T-helper 2 cell treated with Interferon-gamma antibody and Interleukin-4, amounts not matched to agents 5 μg/mL and 100 μg/mL, for 36 hours (primary cell): ENCODE results near the gene GANAB.
"Not testable (repeated sequence)": the region's sequence is repeated elsewhere in the genome, so short reads cannot be mapped to it uniquely, and the experiment has no call there.

ENCODE experiments used
- DNase-seq: peaks from one replicate; pipeline ENCODE4 v3.0.0; 2021; ENCODE audit warnings: low spot score
- H3K27ac Mint-ChIP-seq: one replicate; pipeline ENCODE4 v1.8.0; 2021; ENCODE audit warnings: mild to moderate bottlenecking, mixed read lengths
- H3K27me3 Mint-ChIP-seq: one replicate; pipeline ENCODE4 v1.8.0; 2021; ENCODE audit warnings: low read depth, mixed read lengths
- H3K36me3 Mint-ChIP-seq: one replicate; pipeline ENCODE4 v1.8.0; 2021; ENCODE audit warnings: low read depth, mixed read lengths
- H3K4me1 Mint-ChIP-seq: one replicate; pipeline ENCODE4 v1.8.0; 2021; ENCODE audit warnings: low read depth, mixed read lengths
- H3K4me3 Mint-ChIP-seq: one replicate; pipeline ENCODE4 v1.8.0; 2022; ENCODE audit warnings: mild to moderate bottlenecking, moderate library complexity, mixed read lengths
- H3K9me3 Mint-ChIP-seq: one replicate; pipeline ENCODE4 v1.8.0; 2021; ENCODE audit warnings: mixed read lengths

GANAB gene

GRCh38 chr11:62654297-62654696 lies 7.9 kb upstream of the GANAB start:
- Mint-ChIP-seq H3K4me3 (peak overlapping the region; percentile 46), H3K4me1 (peaks cover 14% of the 10 kb centered on the region), H3K36me3 (peaks cover 11% of the 10 kb centered on the region), H3K27me3 (no peaks in the 10 kb centered on the region), H3K27ac (no peak overlapping the region), H3K9me3 (no peaks in the 10 kb centered on the region)
- DNase-seq: no peak

- peaks cover 14% of the 10 kb centered on the region for H3K4me1 Mint-ChIP-seq
- H3K4me3 Mint-ChIP-seq: peak overlapping the region; percentile 95
- no peak for DNase-seq
- H3K27me3 Mint-ChIP-seq: no peaks in the 10 kb centered on the region
- no peaks in the 10 kb centered on the region for H3K9me3 Mint-ChIP-seq
- H3K27ac Mint-ChIP-seq: peak overlapping the region; percentile 95
- H3K36me3 Mint-ChIP-seq: peaks cover 15% of the 10 kb centered on the region
Measured at GRCh38 chr11:62652161-62653006, 6.0 kb upstream of the GANAB start.

- H3K36me3 Mint-ChIP-seq: peaks cover 26% of the 10 kb centered on the region
- H3K4me3 Mint-ChIP-seq, H3K27ac Mint-ChIP-seq, DNase-seq, H3K9me3 Mint-ChIP-seq, H3K27me3 Mint-ChIP-seq: not testable (repeated sequence)
- peaks cover 18% of the 10 kb centered on the region for H3K4me1 Mint-ChIP-seq
Measured at GRCh38 chr11:62650283-62650682, 3.9 kb upstream of the GANAB start.

GRCh38 chr11:62649486-62649885 lies 3.1 kb upstream of the GANAB start:
- H3K27ac Mint-ChIP-seq: no peak overlapping the region

GRCh38 chr11:62648967-62649364 lies 2.6 kb upstream of the GANAB start:
- Mint-ChIP-seq H3K36me3 (peaks cover 33% of the 10 kb centered on the region), H3K4me3 (no peak overlapping the region), H3K27me3 (no peaks in the 10 kb centered on the region), H3K9me3 (no peaks in the 10 kb centered on the region), H3K4me1 (peaks cover 17% of the 10 kb centered on the region), H3K27ac (no peak overlapping the region)
- DNase-seq: no peak

More at GRCh38 chr11:62649486-62649885, 3.1 kb upstream of the GANAB start:
- no peaks in the 10 kb centered on the region for H3K9me3 Mint-ChIP-seq
- no peak overlapping the region for H3K4me3 Mint-ChIP-seq
- H3K4me1 Mint-ChIP-seq: peaks cover 19% of the 10 kb centered on the region
- H3K27me3 Mint-ChIP-seq: no peaks in the 10 kb centered on the region
- peaks cover 29% of the 10 kb centered on the region for H3K36me3 Mint-ChIP-seq
- no peak for DNase-seq

GRCh38 chr11:62648185-62648966 lies 2.0 kb upstream of the GANAB start:
- H3K27ac Mint-ChIP-seq: no peak overlapping the region
- H3K9me3 Mint-ChIP-seq: no peaks in the 10 kb centered on the region
- DNase-seq: no peak
- peaks cover 14% of the 10 kb centered on the region for H3K4me1 Mint-ChIP-seq
- H3K36me3 Mint-ChIP-seq: peaks cover 32% of the 10 kb centered on the region
- H3K27me3 Mint-ChIP-seq: no peaks in the 10 kb centered on the region
- no peak overlapping the region for H3K4me3 Mint-ChIP-seq

GRCh38 chr11:62647609-62648005 lies 1.2 kb upstream of the GANAB start:
- no peak overlapping the region for H3K27ac Mint-ChIP-seq
- H3K36me3 Mint-ChIP-seq: peaks cover 34% of the 10 kb centered on the region
- no peak for DNase-seq
- no peaks in the 10 kb centered on the region for H3K27me3 Mint-ChIP-seq
- no peaks in the 10 kb centered on the region for H3K9me3 Mint-ChIP-seq
- no peak overlapping the region for H3K4me3 Mint-ChIP-seq
- peaks cover 15% of the 10 kb centered on the region for H3K4me1 Mint-ChIP-seq

- peak overlapping the region; percentile 97 for H3K27ac Mint-ChIP-seq
- DNase-seq: no peak
- H3K4me1 Mint-ChIP-seq: peaks cover 13% of the 10 kb centered on the region
- no peaks in the 10 kb centered on the region for H3K27me3 Mint-ChIP-seq
- no peaks in the 10 kb centered on the region for H3K9me3 Mint-ChIP-seq
- H3K4me3 Mint-ChIP-seq: peak overlapping the region; percentile 99
- H3K36me3 Mint-ChIP-seq: peaks cover 33% of the 10 kb centered on the region
Measured at GRCh38 chr11:62646825-62647608, 604 bp upstream of the GANAB start.

GRCh38 chr11:62645671-62645945 lies 805 bp downstream of the GANAB start:
- Mint-ChIP-seq H3K27me3 (no peaks in the 10 kb centered on the region), H3K9me3 (no peaks in the 10 kb centered on the region), H3K36me3 (peaks cover 36% of the 10 kb centered on the region), H3K27ac (peak overlapping the region; percentile 97), H3K4me1 (peaks cover 21% of the 10 kb centered on the region), H3K4me3 (peak overlapping the region; percentile 99)
- no peak for DNase-seq

GRCh38 chr11:62644220-62644619 lies 2.2 kb downstream of the GANAB start:
- H3K9me3 Mint-ChIP-seq: no peaks in the 10 kb centered on the region
- H3K27ac Mint-ChIP-seq: no peak overlapping the region
- DNase-seq: no peak
- peaks cover 37% of the 10 kb centered on the region for H3K36me3 Mint-ChIP-seq
- no peaks in the 10 kb centered on the region for H3K27me3 Mint-ChIP-seq
- peaks cover 28% of the 10 kb centered on the region for H3K4me1 Mint-ChIP-seq
- H3K4me3 Mint-ChIP-seq: peak overlapping the region; percentile 27

- H3K27me3 Mint-ChIP-seq: no peaks in the 10 kb centered on the region
- DNase-seq: no peak
- H3K9me3 Mint-ChIP-seq: no peaks in the 10 kb centered on the region
- no peak overlapping the region for H3K4me3 Mint-ChIP-seq
- H3K27ac Mint-ChIP-seq: no peak overlapping the region
- peaks cover 76% of the 10 kb centered on the region for H3K36me3 Mint-ChIP-seq
- H3K4me1 Mint-ChIP-seq: peaks cover 16% of the 10 kb centered on the region
Measured at GRCh38 chr11:62632492-62632891, 13.9 kb downstream of the GANAB start.

GRCh38 chr11:62627713-62628112 lies 18.7 kb downstream of the GANAB start:
- H3K9me3 Mint-ChIP-seq: no peaks in the 10 kb centered on the region
- no peaks in the 10 kb centered on the region for H3K27me3 Mint-ChIP-seq
- DNase-seq: no peak
- peaks cover 72% of the 10 kb centered on the region for H3K36me3 Mint-ChIP-seq
- H3K27ac Mint-ChIP-seq: peak overlapping the region; percentile 62
- H3K4me3 Mint-ChIP-seq: no peak overlapping the region
- peaks cover 4% of the 10 kb centered on the region for H3K4me1 Mint-ChIP-seq

GRCh38 chr11:62622476-62623089 lies 23.8 kb downstream of the GANAB start:
- peaks cover 19% of the 10 kb centered on the region for H3K4me1 Mint-ChIP-seq

More at GRCh38 chr11:62622476-62623089, 23.8 kb downstream of the GANAB start:
- H3K36me3 Mint-ChIP-seq: peaks cover 46% of the 10 kb centered on the region
- no peaks in the 10 kb centered on the region for H3K27me3 Mint-ChIP-seq
- DNase-seq: no peak
- peak overlapping the region; percentile 85 for H3K4me3 Mint-ChIP-seq
- peak overlapping the region; percentile 97 for H3K27ac Mint-ChIP-seq
- H3K9me3 Mint-ChIP-seq: no peaks in the 10 kb centered on the region
